GM12878 (cell line): ENCODE results near the gene DNAJB8.

Source experiments
- BCL11A ChIP-seq: IDR thresholded peaks from 2 replicates; pipeline ENCODE4 v1.6.1; 2011; ENCODE audit warnings: low read depth, low read length
- BRCA1 ChIP-seq: IDR thresholded peaks from 2 replicates; pipeline ENCODE4 v1.6.1; 2011; ENCODE audit warnings: low read depth, low read length, improper control_type of control experiment
- HDAC6 ChIP-seq: fragments of 200-600 bp; sonication (generic); IDR thresholded peaks from one replicate; pipeline ENCODE4 v1.8.0; 2017; ENCODE audit warnings: antibody characterized with exemption; ENCODE audit not compliant: unreplicated experiment
- MAX ChIP-seq: IDR thresholded peaks from 2 replicates; pipeline ENCODE4 v1.6.1; 2012; ENCODE audit warnings: low read depth, low read length, improper control_type of control experiment
- RAD21 ChIP-seq: IDR thresholded peaks from 2 replicates; pipeline ENCODE4 v1.6.1; 2011; ENCODE audit warnings: mild to moderate bottlenecking, low read depth, low read length, moderate library complexity; ENCODE audit not compliant: insufficient read depth
- SREBF2 ChIP-seq: IDR thresholded peaks from 2 replicates; pipeline ENCODE4 v1.6.1; 2012; ENCODE audit warnings: mild to moderate bottlenecking, low read length
- ZNF384 ChIP-seq: IDR thresholded peaks from 2 replicates; pipeline ENCODE4 v1.6.1; 2012; ENCODE audit warnings: low read depth, mild to moderate bottlenecking, low read length, improper control_type of control experiment, borderline replicate concordance
- TF ChIP-seq, protein P1 (sequence below), 3 experiments: IDR thresholded peaks in 2 of 3; conservative IDR thresholded peaks in 1 of 3; 2 replicates each; pipeline ENCODE4 v1.5.1; 2011; ENCODE audit warnings: low read depth in 3 of 3, low read length in 3 of 3, mild to moderate bottlenecking in 3 of 3, control low read depth in 2 of 3, moderate library complexity in 2 of 3, inconsistent platforms in 1 of 3, mixed read lengths in 1 of 3; ENCODE audit not compliant: control insufficient read depth in 2 of 3, insufficient read depth in 1 of 3; ENCODE audit errors: extremely low read depth in 1 of 3

DNA sequence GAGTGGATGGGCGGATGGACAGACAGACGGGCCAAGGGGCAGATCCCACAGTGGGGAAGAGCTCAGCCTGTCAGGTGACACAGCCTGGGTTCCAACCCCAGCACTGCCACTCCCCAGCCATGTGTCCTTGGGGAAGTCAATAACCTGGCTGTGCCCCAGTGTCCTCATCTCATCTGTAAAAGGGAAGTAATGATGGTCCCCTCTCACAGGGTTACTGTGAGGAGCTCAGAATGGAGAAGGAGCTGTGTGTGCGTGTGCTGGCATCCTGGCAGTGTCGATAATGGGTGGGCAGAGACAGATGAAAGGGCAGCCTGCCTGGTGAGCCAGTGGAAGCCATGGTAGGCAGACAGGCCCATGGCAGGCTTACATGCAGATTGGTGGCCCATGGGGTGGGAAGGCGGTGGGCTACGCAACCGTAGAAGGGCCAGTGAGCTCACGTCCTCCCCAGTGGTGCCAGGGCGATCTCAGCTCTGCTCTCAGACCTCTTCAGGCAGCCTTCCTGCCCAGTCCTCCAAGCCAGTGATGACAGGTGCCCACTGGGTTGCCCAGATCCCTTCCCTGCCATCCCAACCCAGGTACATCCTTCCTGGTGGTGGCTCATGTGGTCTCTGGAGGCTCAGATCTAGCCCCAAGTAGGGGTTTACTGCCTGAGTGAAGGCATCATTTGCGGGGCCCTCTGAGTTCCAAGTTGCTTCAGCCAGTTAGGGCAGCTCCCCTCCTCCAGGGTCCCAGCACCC is 2.3 kb upstream of the DNAJB8 start:
- TF ChIP-seq SREBF2 (no peak), HDAC6 (no peak), RAD21 (no peak), BRCA1 (no peak), MAX (no peak), ZNF384 (no peak), BCL11A (no peak)
- TF ChIP-seq, protein P1, sequence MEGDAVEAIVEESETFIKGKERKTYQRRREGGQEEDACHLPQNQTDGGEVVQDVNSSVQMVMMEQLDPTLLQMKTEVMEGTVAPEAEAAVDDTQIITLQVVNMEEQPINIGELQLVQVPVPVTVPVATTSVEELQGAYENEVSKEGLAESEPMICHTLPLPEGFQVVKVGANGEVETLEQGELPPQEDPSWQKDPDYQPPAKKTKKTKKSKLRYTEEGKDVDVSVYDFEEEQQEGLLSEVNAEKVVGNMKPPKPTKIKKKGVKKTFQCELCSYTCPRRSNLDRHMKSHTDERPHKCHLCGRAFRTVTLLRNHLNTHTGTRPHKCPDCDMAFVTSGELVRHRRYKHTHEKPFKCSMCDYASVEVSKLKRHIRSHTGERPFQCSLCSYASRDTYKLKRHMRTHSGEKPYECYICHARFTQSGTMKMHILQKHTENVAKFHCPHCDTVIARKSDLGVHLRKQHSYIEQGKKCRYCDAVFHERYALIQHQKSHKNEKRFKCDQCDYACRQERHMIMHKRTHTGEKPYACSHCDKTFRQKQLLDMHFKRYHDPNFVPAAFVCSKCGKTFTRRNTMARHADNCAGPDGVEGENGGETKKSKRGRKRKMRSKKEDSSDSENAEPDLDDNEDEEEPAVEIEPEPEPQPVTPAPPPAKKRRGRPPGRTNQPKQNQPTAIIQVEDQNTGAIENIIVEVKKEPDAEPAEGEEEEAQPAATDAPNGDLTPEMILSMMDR (IDR thresholded peaks at IDR 0.05 in 2 of 3, conservative IDR thresholded peaks at IDR 0.05 in 1 of 3; ENCODE audit: control insufficient read depth in 2 of 3, extremely low read depth in 1 of 3, insufficient read depth in 1 of 3, low read depth in 3 of 3, low read length in 3 of 3) = no peak
